Stimulated activated CD8-positive, alpha-beta memory T cell treated with anti-CD3 and anti-CD28 coated beads, Interleukin-12 subunit alpha, Interleukin-12 subunit beta, amount 100 ng/mL, for 4 hours (primary cell): Measurements from ENCODE around the gene CLTCL1.

Experiments used
- DNase-seq: peaks from one replicate; pipeline ENCODE4 v3.0.0-alpha.2; 2020; ENCODE audit warnings: low read depth

CLTCL1 gene

DNA sequence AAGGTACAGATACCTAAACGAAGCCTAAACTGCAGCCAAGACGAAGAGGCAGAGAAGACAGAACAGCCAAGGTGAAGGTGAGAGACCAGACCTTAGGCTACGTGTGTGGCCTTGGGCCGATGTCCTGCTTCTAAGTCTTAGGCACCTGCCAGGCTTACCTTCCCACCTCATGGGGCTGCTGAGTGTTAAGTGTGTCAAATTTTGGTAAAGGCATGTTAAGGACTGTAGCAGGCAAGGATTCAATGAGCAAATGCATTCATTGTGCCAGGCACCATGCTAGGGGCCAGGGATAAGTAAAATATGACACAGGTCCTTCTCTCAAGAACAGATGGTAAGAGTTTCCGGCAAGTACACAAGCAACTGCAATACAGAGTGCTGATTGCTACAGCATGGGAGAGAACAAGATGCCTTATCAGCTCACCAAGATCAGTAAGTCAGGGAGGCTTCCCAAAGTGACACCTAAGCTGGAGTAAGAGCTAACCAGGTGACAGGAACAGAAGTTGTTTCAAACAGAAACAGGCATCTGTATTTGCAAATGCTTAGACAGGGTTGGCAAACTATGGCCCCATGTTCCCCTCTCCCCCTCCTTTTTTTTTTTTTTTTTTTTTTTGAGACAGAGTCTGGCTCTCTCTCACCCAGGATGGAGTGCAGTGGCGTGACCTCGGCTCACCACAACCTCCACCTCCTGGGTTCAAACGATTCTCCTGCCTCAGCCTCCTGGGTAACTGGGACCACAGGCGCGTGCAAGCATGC, 46.7 kb downstream of the CLTCL1 start:
- DNase-seq, result no peak

DNA sequence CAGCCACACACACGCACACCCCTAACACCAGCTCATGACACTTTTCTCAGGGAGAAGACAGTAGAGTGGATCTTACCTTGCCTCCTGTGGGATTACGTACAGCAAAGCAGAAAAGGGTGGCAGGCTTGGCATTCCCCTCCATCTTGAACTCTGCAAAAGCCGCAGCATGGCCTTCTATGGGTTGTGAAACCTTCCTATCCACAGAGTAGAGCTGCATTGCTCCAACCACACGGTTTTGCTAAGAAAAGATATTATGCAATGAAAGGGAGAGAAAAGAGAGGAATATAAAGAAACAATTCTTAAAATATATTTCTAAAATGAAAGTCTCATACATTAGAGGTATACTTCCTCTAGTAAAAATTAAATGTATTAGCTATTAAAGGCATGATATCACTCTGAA, 48.8 kb downstream of the CLTCL1 start:
- DNase-seq, result no peak

DNA sequence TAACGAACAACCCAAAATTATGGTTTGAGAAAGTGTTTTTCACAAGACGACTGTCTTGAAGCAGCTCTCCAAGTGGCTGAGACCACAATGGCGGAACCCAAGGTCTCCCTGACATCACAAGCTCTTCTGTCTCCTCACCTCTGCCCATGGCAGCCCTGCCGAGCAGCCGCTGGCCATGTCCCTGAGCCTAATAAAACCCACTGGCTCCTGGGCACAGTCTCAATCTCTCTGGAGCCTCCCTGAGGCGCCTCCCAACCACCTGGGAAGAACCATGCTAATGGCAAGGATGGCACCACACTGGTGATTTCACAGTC, 50.0 kb downstream of the CLTCL1 start:
- no peak for DNase-seq

DNA sequence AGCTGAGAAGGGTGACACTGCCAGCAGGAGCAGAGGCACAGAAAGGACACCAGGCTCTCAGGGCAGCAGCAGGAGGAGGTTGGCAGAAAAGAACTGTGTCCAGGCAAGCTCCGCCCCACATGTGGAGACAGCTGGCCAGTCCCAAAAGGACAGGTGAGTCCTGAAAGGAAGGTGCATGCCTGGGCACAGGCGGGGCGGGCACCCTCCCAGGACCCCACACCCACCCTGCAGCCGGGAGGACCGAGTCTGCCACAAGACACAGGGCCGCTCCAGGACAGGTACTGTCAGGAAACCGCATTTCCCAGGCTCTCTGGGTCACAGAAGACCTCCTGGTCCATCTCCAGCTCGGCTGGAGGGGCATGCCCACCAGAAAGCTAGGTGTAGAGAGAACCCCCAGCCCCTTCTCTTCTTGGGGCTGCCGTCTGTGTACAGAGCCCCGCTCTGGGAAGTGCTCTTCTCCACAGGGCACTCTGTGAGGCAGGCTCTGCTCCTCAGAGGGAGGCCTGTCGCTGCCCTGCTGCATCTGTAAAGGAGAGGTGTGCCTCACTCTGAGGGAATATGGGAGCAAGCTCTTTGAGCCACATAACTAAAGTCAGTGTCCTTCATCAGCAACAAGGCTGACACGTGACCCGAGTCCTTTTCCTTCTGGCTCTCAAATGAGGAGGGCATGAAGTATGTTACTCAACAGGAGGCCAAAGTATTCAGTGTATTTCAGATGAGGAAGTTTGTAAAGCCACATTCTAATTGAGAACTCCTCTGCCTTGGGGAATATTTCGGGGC, 50.5 kb downstream of the CLTCL1 start:
- DNase-seq, result no peak

DNA sequence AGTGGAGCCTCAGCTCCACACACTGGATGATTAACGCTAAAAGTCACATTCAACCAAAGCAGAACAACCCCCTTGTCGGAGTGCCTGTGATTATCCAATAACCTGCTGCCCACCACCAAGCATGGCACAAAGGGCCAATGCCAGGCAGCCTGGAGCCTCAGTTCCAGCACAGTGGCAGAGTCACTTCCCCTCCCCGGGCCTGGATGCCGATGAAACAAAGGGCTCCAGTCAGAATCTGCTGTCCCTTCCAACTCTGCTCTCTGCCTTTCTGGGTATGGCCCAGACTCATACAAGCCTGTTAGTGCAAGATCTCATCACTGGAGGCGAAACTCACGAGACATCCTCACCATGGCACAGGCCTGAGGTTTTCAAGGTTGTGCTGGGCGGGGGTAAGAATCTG, 52.1 kb downstream of the CLTCL1 start:
- no peak for DNase-seq

DNA sequence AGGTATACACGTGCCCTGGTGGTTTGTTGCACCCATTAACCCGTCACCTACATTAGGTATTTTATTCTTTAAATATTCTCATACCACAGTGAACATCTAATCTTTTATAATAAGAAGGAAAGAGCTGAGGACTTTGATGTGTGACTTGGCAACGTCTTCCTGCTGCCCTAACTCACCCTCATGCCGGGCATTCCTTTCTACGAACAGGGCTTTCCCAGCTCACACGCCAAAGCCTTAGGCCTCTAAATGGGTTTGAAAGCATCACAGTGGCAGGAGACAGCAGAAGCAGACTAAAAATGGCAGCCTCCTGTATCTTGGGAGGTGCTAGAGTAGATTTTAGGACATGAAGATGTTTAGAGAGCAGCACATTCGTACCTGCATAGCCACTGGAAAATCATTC, 52.6 kb downstream of the CLTCL1 start:
- no peak for DNase-seq

DNA sequence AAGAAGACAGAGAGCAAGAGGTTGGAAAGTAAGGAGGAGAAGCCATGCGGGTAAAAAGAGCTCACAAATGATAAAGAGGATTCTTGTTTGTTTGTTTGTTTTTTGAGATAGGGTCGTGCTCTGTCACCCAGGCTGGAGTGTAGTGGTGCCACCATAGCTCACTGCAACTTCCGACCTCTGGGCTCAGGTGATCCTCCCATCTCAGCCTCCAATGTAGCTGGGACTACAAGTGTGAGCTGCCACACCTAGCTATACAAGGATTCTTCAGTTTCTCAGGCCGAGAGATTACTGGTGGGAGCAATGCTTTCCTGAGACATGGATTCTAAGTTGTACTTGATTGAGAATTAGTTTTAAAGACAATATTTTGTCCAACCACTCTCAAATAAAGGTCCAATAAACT, 55.6 kb downstream of the CLTCL1 start:
- DNase-seq, result no peak

DNA sequence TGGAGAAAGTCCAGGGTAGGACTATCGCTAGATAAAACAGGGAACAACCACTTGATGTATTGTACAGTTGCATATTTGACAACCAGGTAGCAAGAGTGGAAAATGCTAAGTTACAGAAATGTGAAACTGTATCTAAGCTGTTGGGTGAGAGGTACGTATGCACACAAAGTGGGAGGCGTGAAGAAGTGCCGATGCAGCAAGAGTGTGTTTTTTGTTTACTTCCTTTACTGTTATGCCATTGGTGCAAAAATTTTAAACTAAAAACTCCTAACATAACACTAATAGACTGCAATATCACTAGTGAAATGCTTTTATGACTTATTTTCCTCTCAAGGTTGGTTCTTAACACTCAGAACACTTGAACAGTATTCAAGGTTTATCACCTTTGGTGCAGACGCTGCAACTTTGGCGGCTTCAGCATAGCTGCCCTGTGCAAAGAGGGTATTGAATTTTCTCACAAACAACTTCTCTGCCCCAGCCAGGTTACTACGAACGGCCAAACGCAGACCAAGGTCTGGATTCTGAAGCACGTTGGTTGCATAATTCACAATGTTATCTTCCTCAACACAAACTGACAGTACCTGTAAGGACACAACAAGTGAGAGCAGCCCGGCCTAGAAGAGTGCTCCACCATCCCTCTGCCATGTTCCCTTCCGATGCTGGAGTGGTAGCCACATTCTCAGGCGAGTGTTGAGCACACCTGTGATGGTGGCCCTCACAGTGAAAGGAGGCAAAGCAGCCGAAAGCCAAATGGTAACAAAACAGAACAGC, 57.2 kb downstream of the CLTCL1 start:
- DNase-seq, result no peak

DNA sequence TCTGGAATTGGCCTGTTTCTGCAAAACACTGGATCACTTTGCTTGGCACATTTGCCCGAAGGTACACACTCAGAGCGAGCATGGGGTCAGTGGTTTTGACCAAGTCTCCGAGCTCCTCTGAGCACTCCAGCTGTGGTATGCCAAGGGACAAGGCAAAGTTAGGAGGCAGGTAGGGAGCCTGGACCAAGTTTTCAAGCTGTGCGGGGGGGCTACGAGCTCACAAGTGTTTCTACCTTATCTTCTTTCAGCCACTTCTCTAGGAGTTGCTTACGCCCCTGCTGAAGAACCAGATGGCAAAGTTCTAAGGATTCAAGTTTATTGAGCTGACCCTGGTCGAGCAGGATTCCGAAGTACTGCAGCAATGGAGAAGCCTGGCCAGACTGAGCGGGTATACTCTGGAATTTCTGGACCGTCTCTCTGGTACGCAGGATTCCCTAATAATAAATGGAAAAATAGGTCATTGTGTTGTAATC, 58.3 kb downstream of the CLTCL1 start:
- DNase-seq, result no peak

DNA sequence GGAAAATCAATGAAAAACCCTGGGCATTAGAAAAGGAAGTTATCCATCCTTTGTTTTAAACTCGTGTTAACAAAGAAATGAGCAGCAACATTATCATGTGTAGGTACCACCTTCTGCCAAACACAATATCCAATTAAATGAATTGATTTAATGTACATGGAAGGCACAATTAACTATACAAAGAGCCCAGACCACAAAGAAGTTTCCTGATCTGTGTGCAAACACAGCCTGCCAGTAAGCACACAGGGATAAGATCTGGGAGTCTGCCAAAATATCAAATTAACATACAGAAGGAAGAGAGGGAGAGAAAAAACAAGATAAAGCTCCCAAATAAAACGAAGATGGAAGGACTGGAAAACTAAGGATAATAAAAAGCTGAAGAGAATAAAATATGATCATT, 58.9 kb downstream of the CLTCL1 start:
- no peak for DNase-seq

DNA sequence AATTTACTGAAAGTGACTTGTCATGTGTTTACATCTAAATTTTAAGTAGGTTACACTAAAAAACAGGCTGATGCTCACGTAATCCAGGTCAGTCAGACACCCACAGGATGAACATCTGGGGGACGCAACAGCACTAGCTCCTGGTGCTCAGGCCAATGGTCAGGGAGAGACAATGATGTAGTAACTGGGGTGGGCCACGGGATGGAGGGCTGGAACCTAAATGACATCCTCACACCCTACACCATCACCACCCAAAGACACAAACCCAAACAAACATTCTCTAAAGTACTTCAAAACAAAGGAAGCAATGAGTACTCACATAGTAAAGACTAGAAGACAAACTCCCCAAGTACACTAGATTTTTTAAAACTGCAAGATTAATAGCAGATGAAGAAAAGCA, 59.5 kb downstream of the CLTCL1 start:
- DNase-seq, result no peak

DNA sequence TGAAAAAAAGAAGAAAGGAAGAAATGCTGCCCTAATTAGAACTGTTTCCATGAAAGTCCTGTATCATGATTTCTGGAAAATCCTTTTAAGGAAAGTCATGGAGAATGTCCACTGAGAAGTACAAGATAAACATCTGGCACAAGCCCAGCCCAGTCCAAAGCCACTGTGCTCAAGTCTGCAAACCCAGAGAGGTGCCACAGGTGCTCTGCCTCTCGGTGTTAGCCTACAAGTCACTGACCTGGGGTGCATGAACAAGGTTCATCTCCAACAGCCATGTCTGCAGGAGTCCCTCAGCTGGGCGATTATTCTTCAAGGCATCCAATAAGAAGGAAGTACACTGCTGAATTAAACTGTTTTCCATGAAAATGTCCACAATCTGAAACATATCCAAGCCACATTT, 61.9 kb downstream of the CLTCL1 start:
- no peak for DNase-seq

DNA sequence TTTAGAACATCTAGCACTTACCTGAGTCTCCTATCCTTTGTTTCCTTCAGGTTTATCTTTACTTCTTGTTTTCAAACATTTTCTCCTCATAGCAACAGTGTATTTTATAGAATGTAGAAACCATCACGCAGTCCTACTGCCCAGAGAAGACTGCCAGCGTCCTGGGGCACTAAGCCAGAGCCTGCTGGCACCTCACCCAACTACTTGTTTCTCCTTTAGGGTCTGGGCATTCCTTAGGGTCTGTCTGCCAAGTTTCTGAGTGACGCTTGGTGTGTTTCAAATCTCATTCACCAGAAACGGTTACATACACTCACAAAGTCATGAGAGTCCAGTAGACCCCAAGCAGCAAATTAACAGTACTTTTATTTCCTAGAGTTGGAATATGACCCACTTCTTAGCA, 63.3 kb downstream of the CLTCL1 start:
- DNase-seq, result no peak

DNA sequence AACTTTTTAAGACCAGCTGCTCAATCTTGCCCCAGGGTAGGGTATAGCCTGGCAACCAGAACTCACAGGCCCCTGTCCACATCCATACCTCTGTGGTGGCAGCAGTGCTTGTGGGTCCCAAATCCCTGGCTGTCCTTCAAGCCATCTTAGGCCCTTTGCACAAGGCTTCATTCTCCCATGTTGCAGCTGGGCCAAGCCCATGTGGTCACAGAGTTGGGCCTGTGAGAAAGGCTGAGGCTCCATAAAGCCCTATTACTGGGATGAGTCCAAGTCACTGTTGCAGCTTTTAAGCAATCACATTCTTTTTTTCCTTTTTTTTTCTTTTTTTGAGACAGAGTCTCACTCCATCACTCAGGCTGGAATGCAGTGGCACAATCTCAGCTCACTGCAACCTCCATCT, 65.1 kb downstream of the CLTCL1 start:
- DNase-seq, result no peak

DNA sequence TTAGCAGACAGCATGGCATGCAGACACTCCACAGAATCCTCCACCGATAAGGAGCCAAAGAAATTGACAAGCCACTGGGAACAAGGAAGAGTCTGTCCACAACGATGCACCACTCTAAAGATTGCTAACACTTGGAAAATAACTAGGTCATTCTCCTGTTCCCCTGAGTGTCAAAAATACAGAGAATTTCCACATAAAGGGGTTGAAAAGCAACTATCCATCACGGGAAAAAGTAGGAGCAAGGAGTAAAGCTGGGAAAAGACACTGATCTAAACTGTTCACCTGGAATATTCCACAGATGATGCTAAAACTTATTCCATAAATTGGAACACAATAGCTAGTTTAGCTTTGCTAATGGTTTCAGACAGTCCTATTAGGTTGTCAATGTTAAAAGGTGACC, 66.0 kb downstream of the CLTCL1 start:
- DNase-seq, result no peak

DNA sequence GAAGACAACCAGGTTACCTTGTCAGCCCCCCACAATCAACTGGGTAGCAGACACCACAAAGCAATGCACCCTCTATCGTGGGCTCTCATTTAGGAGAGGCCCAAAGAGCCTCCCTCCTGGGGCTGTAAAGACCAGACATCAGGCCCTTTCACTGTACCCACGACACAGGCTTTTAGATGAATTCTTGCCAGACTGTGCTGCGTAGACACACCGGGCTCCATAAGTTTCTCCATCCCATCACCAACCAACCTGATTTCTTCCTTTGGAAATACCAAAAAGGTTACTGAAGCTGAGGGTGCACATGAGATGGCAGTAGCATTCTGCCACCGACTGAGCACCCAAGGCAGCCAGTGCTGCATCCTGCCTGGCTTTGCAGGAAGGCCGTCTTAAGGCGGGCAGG, 66.5 kb downstream of the CLTCL1 start:
- DNase-seq, result no peak

DNA sequence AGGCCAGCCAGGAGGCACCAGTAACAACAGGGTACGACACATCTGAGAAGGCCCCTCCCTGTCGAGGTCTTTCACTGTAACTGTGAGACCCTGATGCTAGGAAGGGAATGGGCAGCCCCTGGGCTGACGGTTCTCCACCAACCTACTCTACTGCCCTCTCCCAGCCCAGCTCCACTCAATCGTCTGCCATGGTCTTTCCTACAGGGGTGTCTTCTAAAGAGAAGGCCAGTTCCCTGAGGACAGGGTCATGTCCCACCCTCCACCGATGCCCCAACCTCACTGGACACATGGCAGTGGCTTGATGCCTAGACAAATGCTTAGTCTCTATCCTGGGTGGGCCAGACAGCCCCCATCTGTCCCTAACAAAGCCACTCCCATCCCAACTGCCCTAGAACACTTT, 67.0 kb downstream of the CLTCL1 start:
- no peak for DNase-seq

DNA sequence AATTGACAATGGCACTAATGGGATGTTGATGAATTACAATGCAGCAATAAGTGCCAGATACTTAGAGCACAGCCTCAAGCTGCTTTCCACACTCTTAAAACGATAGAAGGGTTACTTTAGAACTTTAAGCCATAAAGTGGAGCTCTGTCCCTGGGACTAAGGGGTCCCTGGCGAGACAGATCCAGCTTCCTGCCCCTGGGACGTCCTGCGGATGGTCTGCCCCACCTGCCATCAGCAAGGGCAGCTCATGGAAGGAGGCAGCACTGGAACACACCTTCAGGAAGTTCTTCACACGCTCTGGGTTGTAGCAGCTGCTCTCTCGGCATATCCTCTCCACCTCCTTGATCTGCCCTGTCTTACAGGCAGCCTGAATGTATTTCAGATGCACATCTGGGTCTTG, 67.9 kb downstream of the CLTCL1 start:
- no peak for DNase-seq

DNA sequence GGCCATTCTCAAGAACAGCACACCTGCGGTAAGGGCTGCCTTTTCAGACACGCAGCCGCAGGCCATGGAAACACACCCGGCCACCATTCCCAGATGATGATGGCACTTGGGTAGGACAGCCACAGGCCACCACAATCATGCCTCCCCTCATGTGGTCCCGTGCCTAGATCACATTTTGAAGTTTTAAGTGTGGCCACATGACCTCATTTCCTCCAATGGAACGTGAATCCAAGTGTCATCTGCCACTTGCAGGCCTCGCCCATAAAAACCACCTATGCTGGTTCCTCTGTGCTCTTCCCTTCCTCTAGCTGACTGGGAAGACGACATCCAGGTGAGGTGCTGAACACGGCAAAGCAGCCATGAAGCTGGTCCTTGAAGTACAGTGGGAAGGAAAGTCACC, 68.4 kb downstream of the CLTCL1 start:
- DNase-seq, result no peak

DNA sequence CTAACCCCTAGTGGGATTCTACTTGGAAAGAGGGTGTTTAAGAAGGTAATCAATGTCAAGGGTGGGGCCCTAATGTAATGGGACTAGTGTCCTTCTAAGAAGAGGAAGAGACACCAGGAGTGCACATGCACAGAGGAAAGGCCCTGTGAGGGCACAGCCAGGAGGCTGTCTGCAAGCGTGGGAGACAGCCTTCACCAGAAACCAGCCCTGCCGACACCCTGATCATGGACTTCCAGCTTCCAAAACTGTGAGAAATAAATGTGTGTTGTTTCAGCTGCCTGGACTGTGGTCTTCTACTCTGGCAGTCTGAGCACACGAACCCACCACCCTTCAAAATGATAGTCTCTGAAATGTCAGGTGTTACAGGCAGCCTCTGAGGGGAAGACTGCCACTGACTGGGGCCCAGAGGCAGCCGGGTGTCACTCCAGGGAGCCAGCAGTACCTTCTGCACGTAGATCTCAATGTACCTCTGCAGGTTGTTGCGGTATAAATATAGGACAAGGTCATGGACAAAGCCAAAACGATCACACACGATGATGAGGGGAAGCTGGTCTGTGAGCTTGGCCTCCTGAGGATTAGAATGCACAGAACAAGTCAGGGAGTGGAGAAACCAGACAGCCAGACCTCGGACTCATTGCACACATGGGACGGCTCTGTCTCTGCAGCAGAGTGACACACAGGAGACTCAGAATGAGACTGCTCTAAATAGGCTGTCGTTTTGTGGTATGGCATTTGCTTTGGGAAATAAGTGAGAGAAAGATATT, 69.1 kb downstream of the CLTCL1 start:
- no peak for DNase-seq

DNA sequence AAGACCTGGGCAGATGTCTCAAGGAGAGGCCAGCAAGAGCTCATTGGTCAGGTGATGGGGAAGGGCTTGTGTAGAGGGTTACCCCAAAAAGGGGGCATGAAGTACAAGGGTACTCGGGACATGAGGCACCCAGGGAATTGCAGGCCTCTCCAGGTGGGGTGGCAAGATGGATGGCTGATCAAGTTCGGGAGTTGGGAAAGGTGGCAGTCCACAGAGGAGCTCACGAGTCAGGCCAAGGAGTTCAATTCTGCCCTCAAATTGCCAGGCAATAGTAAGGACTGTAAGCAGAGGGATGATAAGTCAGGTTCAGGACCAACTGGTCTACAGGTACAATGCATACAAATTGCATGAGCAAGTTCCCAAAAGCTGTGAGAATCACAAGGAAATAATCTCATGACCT, 70.7 kb downstream of the CLTCL1 start:
- no peak for DNase-seq

DNA sequence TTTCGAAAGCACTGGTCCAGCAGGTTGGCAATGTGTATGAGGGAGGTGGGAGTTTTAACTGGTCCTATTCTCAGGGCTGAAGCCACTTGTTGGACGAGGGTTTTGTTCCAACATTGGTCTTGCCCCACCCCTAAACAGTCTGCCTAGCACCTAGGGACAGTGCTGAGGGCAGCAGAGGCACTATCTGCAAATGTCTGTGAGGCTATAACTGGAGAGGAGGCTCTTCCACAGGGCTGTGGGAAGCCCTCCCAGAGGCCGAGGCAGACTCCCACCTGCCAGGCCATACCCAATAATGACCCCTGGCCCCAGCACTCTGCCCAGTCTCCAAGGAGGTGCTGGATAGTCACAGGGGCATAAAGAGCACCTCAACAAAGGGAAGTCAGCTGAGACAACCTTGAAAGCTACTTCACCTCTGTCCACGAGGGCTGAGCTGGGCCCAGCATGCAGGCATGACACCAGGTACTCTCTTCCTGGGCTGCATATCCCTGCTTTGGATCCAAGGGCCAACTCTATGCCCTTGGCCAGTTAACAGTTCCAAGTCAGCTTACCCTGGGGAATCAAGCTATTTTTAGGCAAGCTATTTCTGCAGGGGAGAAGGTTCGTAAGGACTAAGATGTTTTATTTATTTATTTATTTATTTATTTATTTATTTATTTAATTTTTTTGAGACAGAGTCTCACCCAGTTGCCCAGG, 72.8 kb downstream of the CLTCL1 start:
- no peak for DNase-seq
